ENCODE results near the gene DUSP5. TPM values are rescaled to one million over a fixed set of nuclear protein-coding genes. Genes with fewer than 3 reads are reported as not detected.
A peak's percentile ranks its signal among the peaks of the same experiment; 100 is the strongest.

The DUSP5 gene
- total and polyA plus RNA-seq, 8 donors, result 2.7 to 12.8 (median 5.5) TPM

- peak; percentile 43 to 93 (median 72) for ATAC-seq
These were observed 56.2 kb downstream of the DUSP5 start for GRCh38 chr10:110553905-110554304.

GRCh38 chr10:110556296-110556695 lies 58.6 kb downstream of the DUSP5 start:
- Histone ChIP-seq H3K27ac (no peak overlapping the region), H3K4me1 (no peaks in the 10 kb centered on the region), H3K27me3 (peaks cover 0 to 3% (median 0%) of the 10 kb centered on the region in 4 donors), H3K36me3 (no peaks in the 10 kb centered on the region), H3K4me3 (no peak overlapping the region), H3K9me3 (no peaks in the 10 kb centered on the region)
- no peak for ATAC-seq
- intact Hi-C loops (cut with DNase I), result loop anchor here in 1 of 3 donors (10.0 kb wide), 1 partner anchor 421 kb away; no protein-coding TSS in a partner anchor
- no peak for DNase-seq
- no peak for TF ChIP-seq CTCF (IDR thresholded peaks at IDR 0.05)
- FAIRE-seq, result no peak
- 56 to 58% methylated on average over 1 of the region's 1 CpG for WGBS, 2 donors

More at GRCh38 chr10:110553905-110554304, 56.2 kb downstream of the DUSP5 start:
- no peaks in the 10 kb centered on the region for H3K27me3 ChIP-seq
- DNase-seq (peak in 2 of 6 donors; percentile 19 to 44), FAIRE-seq (no peak)
- no peak overlapping the region for H3K4me3 ChIP-seq
- WGBS, 2 donors, result 29 to 34% methylated on average over 2 of the region's 2 CpGs
- H3K27ac ChIP-seq, result peak overlapping the region; percentile 51 to 66 (median 56)
- H3K4me1 ChIP-seq, result no peaks in the 10 kb centered on the region
- intact Hi-C loops (cut with DNase I), result loop anchor here in 1 of 3 donors (10.0 kb wide), 1 partner anchor 419 kb away; no protein-coding TSS in a partner anchor
- no peaks in the 10 kb centered on the region for H3K9me3 ChIP-seq
- TF ChIP-seq CTCF (IDR thresholded peaks at IDR 0.05), result no peak
- no peaks in the 10 kb centered on the region for H3K36me3 ChIP-seq

- Histone ChIP-seq H3K27ac (no peak overlapping the region), H3K4me3 (no peak overlapping the region), H3K4me1 (no peaks in the 10 kb centered on the region), H3K27me3 (peaks cover 0 to 3% (median 0%) of the 10 kb centered on the region in 4 donors), H3K9me3 (no peaks in the 10 kb centered on the region), H3K36me3 (no peaks in the 10 kb centered on the region)
- ATAC-seq (peak in 3 of 4 donors; percentile 44 to 81 (median 76)), FAIRE-seq (no peak), DNase-seq (peak in 2 of 6 donors; percentile 33 to 43)
- peak; percentile 15 to 68 (median 24) for TF ChIP-seq CTCF (IDR thresholded peaks at IDR 0.05)
- intact Hi-C loops (cut with DNase I), result loop anchor here in 1 of 3 donors (10.0 kb wide), 1 partner anchor 422 kb away; no protein-coding TSS in a partner anchor
- 54 to 62% methylated on average over 9 of the region's 9 CpGs for WGBS, 2 donors
These were observed 59.4 kb downstream of the DUSP5 start for GRCh38 chr10:110556969-110557601.

GRCh38 chr10:110558041-110558440 lies 60.3 kb downstream of the DUSP5 start:
- 80 to 90% methylated on average over 3 of the region's 3 CpGs for WGBS, 2 donors
- FAIRE-seq (no peak), ATAC-seq (no peak), DNase-seq (no peak)
- no peaks in the 10 kb centered on the region for H3K9me3 ChIP-seq
- intact Hi-C loops (cut with DNase I), result loop anchor here in 1 of 3 donors (10.0 kb wide), 1 partner anchor 423 kb away; no protein-coding TSS in a partner anchor
- H3K4me1 ChIP-seq, result no peaks in the 10 kb centered on the region
- peaks cover 0 to 3% (median 0%) of the 10 kb centered on the region in 4 donors for H3K27me3 ChIP-seq
- no peaks in the 10 kb centered on the region for H3K36me3 ChIP-seq
- no peak for TF ChIP-seq CTCF (IDR thresholded peaks at IDR 0.05)
- no peak overlapping the region for H3K4me3 ChIP-seq
- no peak overlapping the region for H3K27ac ChIP-seq

- Histone ChIP-seq H3K36me3 (no peaks in the 10 kb centered on the region), H3K4me1 (no peaks in the 10 kb centered on the region), H3K9me3 (no peaks in the 10 kb centered on the region), H3K4me3 (no peak overlapping the region), H3K27ac (no peak overlapping the region), H3K27me3 (peaks cover 0 to 3% (median 0%) of the 10 kb centered on the region in 4 donors)
- no peak for ATAC-seq
- intact Hi-C loops (cut with DNase I), result no loop called here
- no peak for DNase-seq
- no peak for FAIRE-seq
- no peak for TF ChIP-seq CTCF (IDR thresholded peaks at IDR 0.05)
- 82 to 94% methylated on average over 8 of the region's 8 CpGs for WGBS, 2 donors
These were observed 62.3 kb downstream of the DUSP5 start for GRCh38 chr10:110560012-110560411.
